ENCODE data around the gene CADM2. TPM values are rescaled to one million over a fixed set of nuclear protein-coding genes. Genes with fewer than 3 reads are reported as not detected.

CADM2 gene
- total RNA-seq, 1 experiment from 2014 or later: 1.3 TPM

DNA sequence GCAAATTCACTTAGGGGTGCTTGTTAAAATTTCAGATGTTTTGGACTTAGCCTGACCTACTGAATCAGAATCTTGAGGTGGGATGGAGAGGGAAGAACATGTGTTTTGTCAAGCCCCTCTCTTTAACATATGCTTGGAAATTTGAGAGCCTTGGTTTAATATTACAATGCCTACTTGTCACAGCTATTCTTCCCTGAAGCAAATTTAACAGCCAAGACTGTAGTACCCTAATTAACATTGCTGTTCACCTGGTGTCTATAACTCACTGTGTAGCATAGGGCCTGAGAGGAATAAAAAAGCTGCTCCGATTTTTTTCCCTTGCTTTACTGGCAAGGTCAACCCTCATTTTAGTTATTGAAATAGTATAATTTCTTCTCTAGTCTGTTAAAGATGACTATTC, 880.1 kb downstream of the CADM2 start:
- TF ChIP-seq, protein P1, sequence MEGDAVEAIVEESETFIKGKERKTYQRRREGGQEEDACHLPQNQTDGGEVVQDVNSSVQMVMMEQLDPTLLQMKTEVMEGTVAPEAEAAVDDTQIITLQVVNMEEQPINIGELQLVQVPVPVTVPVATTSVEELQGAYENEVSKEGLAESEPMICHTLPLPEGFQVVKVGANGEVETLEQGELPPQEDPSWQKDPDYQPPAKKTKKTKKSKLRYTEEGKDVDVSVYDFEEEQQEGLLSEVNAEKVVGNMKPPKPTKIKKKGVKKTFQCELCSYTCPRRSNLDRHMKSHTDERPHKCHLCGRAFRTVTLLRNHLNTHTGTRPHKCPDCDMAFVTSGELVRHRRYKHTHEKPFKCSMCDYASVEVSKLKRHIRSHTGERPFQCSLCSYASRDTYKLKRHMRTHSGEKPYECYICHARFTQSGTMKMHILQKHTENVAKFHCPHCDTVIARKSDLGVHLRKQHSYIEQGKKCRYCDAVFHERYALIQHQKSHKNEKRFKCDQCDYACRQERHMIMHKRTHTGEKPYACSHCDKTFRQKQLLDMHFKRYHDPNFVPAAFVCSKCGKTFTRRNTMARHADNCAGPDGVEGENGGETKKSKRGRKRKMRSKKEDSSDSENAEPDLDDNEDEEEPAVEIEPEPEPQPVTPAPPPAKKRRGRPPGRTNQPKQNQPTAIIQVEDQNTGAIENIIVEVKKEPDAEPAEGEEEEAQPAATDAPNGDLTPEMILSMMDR (IDR thresholded peaks at IDR 0.05; ENCODE audit: unreplicated experiment): no peak
- Mint-ChIP-seq H3K27me3 (ENCODE audit: unreplicated experiment) (no peaks in the 10 kb centered on the region), H3K4me1 (ENCODE audit: low read depth, unreplicated experiment) (no peaks in the 10 kb centered on the region), H3K27ac (ENCODE audit: unreplicated experiment) (no peak overlapping the region), H3K9me3 (ENCODE audit: low read depth, unreplicated experiment) (no peaks in the 10 kb centered on the region), H3K4me3 (ENCODE audit: low read depth, unreplicated experiment) (no peak overlapping the region), H3K36me3 (ENCODE audit: insufficient read depth, unreplicated experiment) (no peaks in the 10 kb centered on the region)
- CTCF ChIA-PET: no interaction called here
- no peak for DNase-seq
- intact Hi-C loops (cut with micrococcal nuclease; ENCODE audit: unreplicated experiment): no loop called here
- BruUV-seq (replicated peaks): no TSS peak

DNA sequence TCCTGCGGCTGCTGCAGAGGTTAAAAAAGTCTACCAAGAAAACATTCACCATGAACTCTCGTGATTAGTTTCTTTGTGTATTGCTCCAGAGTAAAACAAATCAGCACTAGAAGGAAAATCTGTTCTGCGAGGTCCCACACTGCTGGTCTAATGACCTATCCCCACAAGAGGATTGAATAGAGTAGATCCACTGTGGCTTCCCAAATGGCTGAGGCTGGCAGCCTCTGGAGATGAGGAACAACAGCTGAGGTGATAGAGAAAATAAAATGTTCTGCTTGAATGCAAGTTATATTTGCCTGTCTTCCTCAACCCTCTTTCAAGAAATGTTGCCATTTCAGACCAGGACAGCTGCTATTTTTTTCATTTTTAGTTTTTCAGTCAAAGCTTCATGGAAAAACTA, 883.3 kb downstream of the CADM2 start:
- BruUV-seq (replicated peaks): no TSS peak
- CTCF ChIA-PET: no interaction called here
- H3K4me3 Mint-ChIP-seq (ENCODE audit: low read depth, unreplicated experiment): no peak overlapping the region

GRCh38 chr3:85846940-85847339, 888.2 kb downstream of the CADM2 start:
- Mint-ChIP-seq H3K9me3 (ENCODE audit: low read depth, unreplicated experiment) (no peaks in the 10 kb centered on the region), H3K27me3 (ENCODE audit: unreplicated experiment) (no peaks in the 10 kb centered on the region), H3K36me3 (ENCODE audit: insufficient read depth, unreplicated experiment) (no peaks in the 10 kb centered on the region), H3K4me3 (ENCODE audit: low read depth, unreplicated experiment) (no peak overlapping the region), H3K27ac (ENCODE audit: unreplicated experiment) (no peak overlapping the region), H3K4me1 (ENCODE audit: low read depth, unreplicated experiment) (no peaks in the 10 kb centered on the region)
- no TSS peak for BruUV-seq (replicated peaks)
- intact Hi-C loops (cut with micrococcal nuclease; ENCODE audit: unreplicated experiment): no loop called here
- TF ChIP-seq, protein P1 (IDR thresholded peaks at IDR 0.05; ENCODE audit: unreplicated experiment): no peak
- CTCF ChIA-PET: no interaction called here
- DNase-seq: no peak

More for the DNA sequence above, 883.3 kb downstream of the CADM2 start:
- H3K27ac Mint-ChIP-seq (ENCODE audit: unreplicated experiment): no peak overlapping the region
- intact Hi-C loops (cut with micrococcal nuclease; ENCODE audit: unreplicated experiment): no loop called here
- no peaks in the 10 kb centered on the region for H3K27me3 Mint-ChIP-seq (ENCODE audit: unreplicated experiment)
- no peaks in the 10 kb centered on the region for H3K36me3 Mint-ChIP-seq (ENCODE audit: insufficient read depth, unreplicated experiment)
- H3K9me3 Mint-ChIP-seq (ENCODE audit: low read depth, unreplicated experiment): no peaks in the 10 kb centered on the region
- TF ChIP-seq, protein P1 (IDR thresholded peaks at IDR 0.05; ENCODE audit: unreplicated experiment): no peak
- no peaks in the 10 kb centered on the region for H3K4me1 Mint-ChIP-seq (ENCODE audit: low read depth, unreplicated experiment)
- DNase-seq: no peak

DNA sequence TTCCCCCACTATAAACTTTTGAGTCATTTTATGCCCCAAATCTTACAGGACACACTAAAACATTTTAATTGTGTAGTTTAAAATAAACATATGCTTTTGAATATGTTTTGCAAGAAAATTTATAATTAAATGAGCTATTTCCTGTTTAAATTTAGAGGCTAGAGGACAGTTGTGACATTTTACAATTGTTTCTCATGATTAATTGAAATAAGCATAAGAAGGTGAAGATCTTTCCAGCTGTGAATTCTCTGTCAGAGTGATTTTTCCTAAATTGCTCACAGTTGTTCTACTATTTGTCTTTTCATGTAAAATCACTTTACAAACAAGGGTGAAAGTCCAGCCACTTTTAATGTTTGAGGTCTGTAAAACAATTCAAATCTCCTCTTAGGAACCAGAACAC, 892.3 kb downstream of the CADM2 start:
- Mint-ChIP-seq H3K36me3 (ENCODE audit: insufficient read depth, unreplicated experiment) (no peaks in the 10 kb centered on the region), H3K27ac (ENCODE audit: unreplicated experiment) (no peak overlapping the region), H3K9me3 (ENCODE audit: low read depth, unreplicated experiment) (no peaks in the 10 kb centered on the region), H3K4me3 (ENCODE audit: low read depth, unreplicated experiment) (no peak overlapping the region), H3K4me1 (ENCODE audit: low read depth, unreplicated experiment) (no peaks in the 10 kb centered on the region), H3K27me3 (ENCODE audit: unreplicated experiment) (no peaks in the 10 kb centered on the region)
- no peak for DNase-seq
- TF ChIP-seq, protein P1 (IDR thresholded peaks at IDR 0.05; ENCODE audit: unreplicated experiment): no peak
- BruUV-seq (replicated peaks): no TSS peak
- CTCF ChIA-PET: no interaction called here
- intact Hi-C loops (cut with micrococcal nuclease; ENCODE audit: unreplicated experiment): no loop called here

DNA sequence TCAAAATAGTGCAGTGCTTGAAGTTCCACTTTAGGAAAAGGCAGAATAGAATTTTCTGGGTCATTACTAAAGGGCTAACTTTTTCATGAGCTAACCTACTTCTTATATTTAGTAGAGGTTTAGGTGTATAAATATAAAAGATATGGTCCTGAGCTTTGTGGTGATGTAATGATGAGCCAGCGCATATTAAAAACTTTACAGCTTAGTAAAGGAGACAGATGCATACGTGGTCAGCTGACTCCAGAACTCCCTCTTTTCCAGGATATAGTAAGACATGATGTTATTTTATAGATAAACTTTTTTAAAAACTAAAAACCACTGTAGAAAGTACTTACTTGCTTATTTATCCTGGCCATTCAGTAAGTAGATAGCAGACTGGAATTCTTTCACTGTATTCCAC, 895.0 kb downstream of the CADM2 start:
- Mint-ChIP-seq H3K4me3 (ENCODE audit: low read depth, unreplicated experiment) (no peak overlapping the region), H3K36me3 (ENCODE audit: insufficient read depth, unreplicated experiment) (no peaks in the 10 kb centered on the region), H3K27ac (ENCODE audit: unreplicated experiment) (no peak overlapping the region), H3K9me3 (ENCODE audit: low read depth, unreplicated experiment) (no peaks in the 10 kb centered on the region), H3K27me3 (ENCODE audit: unreplicated experiment) (no peaks in the 10 kb centered on the region), H3K4me1 (ENCODE audit: low read depth, unreplicated experiment) (no peaks in the 10 kb centered on the region)
- DNase-seq: no peak
- TF ChIP-seq, protein P1 (IDR thresholded peaks at IDR 0.05; ENCODE audit: unreplicated experiment): no peak
- no TSS peak for BruUV-seq (replicated peaks)
- CTCF ChIA-PET: no interaction called here
- intact Hi-C loops (cut with micrococcal nuclease; ENCODE audit: unreplicated experiment): no loop called here

All from Calu3 (cell line).